Ovary (tissue), 9 donors: ENCODE measurements around the gene TJAP1. TPM values are rescaled to one million over a fixed set of nuclear protein-coding genes. Genes with fewer than 3 reads are reported as not detected.

Source experiments
- DNase-seq, 5 donors: peaks; one replicate each; pipeline ENCODE4 v3.0.0-alpha.2; 2019 to 2020
- H3K27ac ChIP-seq, 2 donors: fragments of 200-600 bp; one replicate each; pipeline versions ENCODE4 v1.5.1 to v1.8.0; 2019 to 2022
- H3K27me3 ChIP-seq: fragments of 200-600 bp; one replicate; pipeline ENCODE4 v1.8.0; 2022
- H3K36me3 ChIP-seq: fragments of 200-600 bp; sonication (generic); one replicate; pipeline ENCODE4 v1.5.1; 2019
- H3K4me1 ChIP-seq: one replicate; pipeline ENCODE4 v1.8.1; 2013; ENCODE audit warnings: mild to moderate bottlenecking, moderate library complexity; ENCODE audit not compliant: insufficient read depth
- H3K4me3 ChIP-seq: fragments of 200-600 bp; sonication (generic); one replicate; pipeline ENCODE4 v1.5.1; 2017
- H3K9me3 ChIP-seq, 2 donors: fragments of 200-600 bp in 1 of 2; sonication (generic) in 1 of 2; one replicate each; pipeline versions ENCODE4 v1.5.1 to v1.8.1; 2013 to 2019; ENCODE audit warnings: mild to moderate bottlenecking in 1 of 2, moderate library complexity in 1 of 2
- EP300 ChIP-seq: sonication (generic); formaldehyde crosslinking; IDR thresholded peaks from one replicate; pipeline ENCODE4 v1.6.1; 2017; ENCODE audit warnings: antibody characterized with exemption
- POLR2A ChIP-seq: fragments of 450-650 bp; IDR thresholded peaks from one replicate; pipeline ENCODE4 v1.6.1; 2017; ENCODE audit warnings: antibody characterized with exemption, mild to moderate bottlenecking, moderate library complexity
- WGBS, 3 donors: extraction: QIAGEN DNeasy Blood & Tissue Kit in 1 of 3; methylation state at CpG; one replicate each; pipeline versions ENCODE4 v1.1.5 to v1.1.7; 2013 to 2017; 5-methylcytosine and 5-hydroxymethylcytosine counted together
- intact Hi-C, 4 donors: fragments of 100-400 bp; cut with DNase I; formaldehyde crosslinking; loops; one replicate each; pipeline versions ENCODE4 v1.11.0 to v1.15.1; 2022 to 2023
- polyA plus RNA-seq, 2 donors: library from polyadenylated mRNA; stranded (reverse); fragments of 200-250 nt in 1 of 2; fragments of 350-450 nt in 1 of 2; fragmentation: Illumina TruSeq in 1 of 2; extraction: RNeasy Lipid Tissue Mini Kit (QIAGEN cat#74804) in 1 of 2; gene quantifications; one replicate each; pipeline ENCODE4 v1.2.3, GENCODE V29; 2013 to 2014
- total RNA-seq, 7 donors: library from RNA; depleted of rRNA in 2 of 7; stranded (reverse); fragments of >200 nt in 2 of 7; fragmentation: NEBNext Ultra II Directional in 3 of 7; extraction: Animal tissue kit (Norgen Biotek cat#: 25700) in 3 of 7; gene quantifications; one replicate each; pipeline versions ENCODE4 v1.1.0 to v1.2.4, GENCODE V29; 2016 to 2023
- TF ChIP-seq, protein P1 (sequence below), 3 donors: fragments of 450-650 bp in 2 of 3; fragments of 200-600 bp in 1 of 3; IDR thresholded peaks; one replicate each; pipeline versions ENCODE4 v1.5.1 to v1.8.0; 2016 to 2022; ENCODE audit warnings: antibody characterized with exemption in 3 of 3, mild to moderate bottlenecking in 1 of 3
- donor health status: DM: no; HTN: no; CAD: no; lungs with moderate emphysema.
- donor health status: DM: no; HTN: no; CAD: no.
- donor health status: Bipolar disorder and iron deficiency.
- donor health status: DM: yes; HTN: yes; CAD: no.
- donor health status: DM: no; HTN: no; CAD: no.
- donor health status: DM: yes; HTN: yes; CAD: no.

The TJAP1 gene
- total and polyA plus RNA-seq, 9 donors: 12.9 to 44.8 (median 34.0) TPM

- TF ChIP-seq, protein P1, sequence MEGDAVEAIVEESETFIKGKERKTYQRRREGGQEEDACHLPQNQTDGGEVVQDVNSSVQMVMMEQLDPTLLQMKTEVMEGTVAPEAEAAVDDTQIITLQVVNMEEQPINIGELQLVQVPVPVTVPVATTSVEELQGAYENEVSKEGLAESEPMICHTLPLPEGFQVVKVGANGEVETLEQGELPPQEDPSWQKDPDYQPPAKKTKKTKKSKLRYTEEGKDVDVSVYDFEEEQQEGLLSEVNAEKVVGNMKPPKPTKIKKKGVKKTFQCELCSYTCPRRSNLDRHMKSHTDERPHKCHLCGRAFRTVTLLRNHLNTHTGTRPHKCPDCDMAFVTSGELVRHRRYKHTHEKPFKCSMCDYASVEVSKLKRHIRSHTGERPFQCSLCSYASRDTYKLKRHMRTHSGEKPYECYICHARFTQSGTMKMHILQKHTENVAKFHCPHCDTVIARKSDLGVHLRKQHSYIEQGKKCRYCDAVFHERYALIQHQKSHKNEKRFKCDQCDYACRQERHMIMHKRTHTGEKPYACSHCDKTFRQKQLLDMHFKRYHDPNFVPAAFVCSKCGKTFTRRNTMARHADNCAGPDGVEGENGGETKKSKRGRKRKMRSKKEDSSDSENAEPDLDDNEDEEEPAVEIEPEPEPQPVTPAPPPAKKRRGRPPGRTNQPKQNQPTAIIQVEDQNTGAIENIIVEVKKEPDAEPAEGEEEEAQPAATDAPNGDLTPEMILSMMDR (IDR thresholded peaks at IDR 0.05): no peak
- TF ChIP-seq POLR2A (no peak), EP300 (no peak)
- peaks cover 1% of the 10 kb centered on the region for H3K4me1 ChIP-seq
- H3K36me3 ChIP-seq: no peaks in the 10 kb centered on the region
- intact Hi-C loops: loop anchor here in 2 of 4 donors (2.0 to 5.0 kb wide), 2 partner anchors 53 kb away; no protein-coding TSS in a partner anchor
- H3K27me3 ChIP-seq: no peaks in the 10 kb centered on the region
- H3K27ac ChIP-seq: no peak overlapping the region
- H3K9me3 ChIP-seq: peaks cover 0 to 14% of the 10 kb centered on the region in 2 donors
- DNase-seq: no peak
- H3K4me3 ChIP-seq: no peak overlapping the region
Measured at GRCh38 chr6:43453831-43454230, 23.5 kb upstream of the TJAP1 start.

- H3K9me3 ChIP-seq: peaks cover 0 to 14% of the 10 kb centered on the region in 2 donors
- no peak overlapping the region for H3K27ac ChIP-seq
- H3K4me3 ChIP-seq: peak overlapping the region; percentile 23
- DNase-seq: no peak
- no peaks in the 10 kb centered on the region for H3K27me3 ChIP-seq
- H3K36me3 ChIP-seq: no peaks in the 10 kb centered on the region
- intact Hi-C loops: loop anchor here in 2 of 4 donors (2.0 to 5.0 kb wide), 2 partner anchors 53 kb away; no protein-coding TSS in a partner anchor
- TF ChIP-seq, protein P1 (IDR thresholded peaks at IDR 0.05): peak; percentile 63 to 83 (median 64)
- TF ChIP-seq EP300: no peak
- peaks cover 1% of the 10 kb centered on the region for H3K4me1 ChIP-seq
- WGBS, 3 donors: 12 to 14% (median 14%) methylated on average over 16 to 17 of the region's 17 CpGs
Measured at GRCh38 chr6:43454290-43454695, 23.1 kb upstream of the TJAP1 start.

- peaks cover 0 to 14% of the 10 kb centered on the region in 2 donors for H3K9me3 ChIP-seq
- WGBS, 3 donors: 1 to 2% (median 1%) methylated on average over 61 to 97 of the region's 97 CpGs
- H3K27me3 ChIP-seq: no peaks in the 10 kb centered on the region
- intact Hi-C loops: loop anchor here in 3 of 4 donors (2.0 to 5.0 kb wide), 2 partner anchors 52 kb away; no protein-coding TSS in a partner anchor
- H3K4me1 ChIP-seq: peaks cover 1% of the 10 kb centered on the region
- peak; percentile 75 to 92 (median 76) for DNase-seq
- H3K27ac ChIP-seq: no peak overlapping the region
- H3K36me3 ChIP-seq: no peaks in the 10 kb centered on the region
- TF ChIP-seq POLR2A: no peak
- TF ChIP-seq, protein P1 (IDR thresholded peaks at IDR 0.05): no peak
- no peak for TF ChIP-seq EP300
- peak overlapping the region; percentile 23 for H3K4me3 ChIP-seq
Measured at GRCh38 chr6:43454696-43455530, 22.5 kb upstream of the TJAP1 start.

- H3K27ac ChIP-seq: no peak within 1 kb of the TSS
- TF ChIP-seq, protein P1 (IDR thresholded peaks at IDR 0.05): no peak
- TF ChIP-seq POLR2A: no peak
- H3K4me1 ChIP-seq: peaks cover 1% of the 10 kb centered on the region
- no peaks in the 10 kb centered on the region for H3K27me3 ChIP-seq
- DNase-seq: no peak
- intact Hi-C loops: loop anchor here in 2 of 4 donors (2.0 to 5.0 kb wide), 2 partner anchors 51 to 52 kb away; no protein-coding TSS in a partner anchor
- 2 to 6% (median 3%) methylated on average over 29 to 55 of the region's 55 CpGs for WGBS, 3 donors
- H3K9me3 ChIP-seq: peaks cover 0 to 14% of the 10 kb centered on the region in 2 donors
- peak within 1 kb of the TSS; percentile 23 for H3K4me3 ChIP-seq
- no peaks in the 10 kb centered on the region for H3K36me3 ChIP-seq
Measured at GRCh38 chr6:43455531-43456428, 21.6 kb upstream of the TJAP1 start, which contains the start of gene DLK2. Gene DLK2, minus strand, starts transcription at chr6:43455548. Its CDS starts 723 bp downstream, at chr6:43454825.
